ENCODE measurements around the gene PDE6H. TPM values are rescaled to one million over a fixed set of nuclear protein-coding genes. Genes with fewer than 3 reads are reported as not detected.

Gene PDE6H
- polyA plus RNA-seq, 1 of the 3 experiments (the other 2 are of a cell fraction) = not detected

DNA sequence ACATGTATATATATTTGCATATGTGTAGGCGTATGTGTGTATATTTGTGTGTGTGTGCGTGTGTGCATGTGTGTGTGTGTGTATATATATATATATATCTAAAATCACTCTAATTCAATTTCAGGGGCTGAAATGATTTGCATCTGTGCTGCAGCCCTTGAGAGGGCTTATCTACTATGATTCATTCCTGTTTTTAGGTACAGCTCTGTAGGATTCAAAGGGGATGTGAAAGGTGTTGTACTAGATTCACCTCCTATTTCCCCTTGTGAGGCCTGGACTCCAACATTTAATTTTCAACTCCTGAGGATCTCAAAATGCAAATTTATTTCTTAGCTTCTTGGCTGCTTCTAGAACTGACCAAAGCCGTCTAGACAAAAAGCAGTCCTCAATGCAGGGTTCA lies 45.6 kb upstream of the PDE6H start:
- no peak overlapping the region for H3K27ac ChIP-seq (ENCODE audit: low read depth in 2 of 2, low read length in 1 of 2)
- H3K27me3 ChIP-seq (ENCODE audit: insufficient read depth) = no peaks in the 10 kb centered on the region
- ChIA-PET POLR2A (no interaction called here), CTCF (no interaction called here)
- DNase-seq = no peak
- no peak for TF ChIP-seq MEF2A (IDR thresholded peaks at IDR 0.05; ENCODE audit: borderline replicate concordance, low read depth)
- TF ChIP-seq, protein P1, sequence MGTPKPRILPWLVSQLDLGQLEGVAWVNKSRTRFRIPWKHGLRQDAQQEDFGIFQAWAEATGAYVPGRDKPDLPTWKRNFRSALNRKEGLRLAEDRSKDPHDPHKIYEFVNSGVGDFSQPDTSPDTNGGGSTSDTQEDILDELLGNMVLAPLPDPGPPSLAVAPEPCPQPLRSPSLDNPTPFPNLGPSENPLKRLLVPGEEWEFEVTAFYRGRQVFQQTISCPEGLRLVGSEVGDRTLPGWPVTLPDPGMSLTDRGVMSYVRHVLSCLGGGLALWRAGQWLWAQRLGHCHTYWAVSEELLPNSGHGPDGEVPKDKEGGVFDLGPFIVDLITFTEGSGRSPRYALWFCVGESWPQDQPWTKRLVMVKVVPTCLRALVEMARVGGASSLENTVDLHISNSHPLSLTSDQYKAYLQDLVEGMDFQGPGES (IDR thresholded peaks at IDR 0.05; ENCODE audit: low read depth, low read length) = no peak
- no peak for TF ChIP-seq TCF12 (IDR thresholded peaks at IDR 0.05)
- no peak for TF ChIP-seq RCOR1 (IDR thresholded peaks at IDR 0.05; ENCODE audit: low read length)
- TF ChIP-seq EZH2phosphoT487 (IDR thresholded peaks at IDR 0.05; ENCODE audit: borderline replicate concordance, low read depth) = no peak
- no peak for TF ChIP-seq GABPA (IDR thresholded peaks at IDR 0.05; ENCODE audit: low read depth)
- no peak for TF ChIP-seq FOXJ3 (CRISPR knock-in tag; IDR thresholded peaks at IDR 0.05)
- TF ChIP-seq POLR2AphosphoS5 (IDR thresholded peaks at IDR 0.05; ENCODE audit: low read depth, low read length) = no peak
- no peak for TF ChIP-seq RFX5 (IDR thresholded peaks at IDR 0.05; ENCODE audit: low read length)
- TF ChIP-seq, protein P2, sequence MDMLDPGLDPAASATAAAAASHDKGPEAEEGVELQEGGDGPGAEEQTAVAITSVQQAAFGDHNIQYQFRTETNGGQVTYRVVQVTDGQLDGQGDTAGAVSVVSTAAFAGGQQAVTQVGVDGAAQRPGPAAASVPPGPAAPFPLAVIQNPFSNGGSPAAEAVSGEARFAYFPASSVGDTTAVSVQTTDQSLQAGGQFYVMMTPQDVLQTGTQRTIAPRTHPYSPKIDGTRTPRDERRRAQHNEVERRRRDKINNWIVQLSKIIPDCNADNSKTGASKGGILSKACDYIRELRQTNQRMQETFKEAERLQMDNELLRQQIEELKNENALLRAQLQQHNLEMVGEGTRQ (IDR thresholded peaks at IDR 0.05; ENCODE audit: borderline replicate concordance, low read depth, low read length) = no peak
- no peak for TF ChIP-seq FOSL2 (IDR thresholded peaks at IDR 0.05; ENCODE audit: borderline replicate concordance, low read depth)
- TF ChIP-seq SMC3 (IDR thresholded peaks at IDR 0.05; ENCODE audit: low read depth, low read length) = no peak
- TF ChIP-seq, protein P3, sequence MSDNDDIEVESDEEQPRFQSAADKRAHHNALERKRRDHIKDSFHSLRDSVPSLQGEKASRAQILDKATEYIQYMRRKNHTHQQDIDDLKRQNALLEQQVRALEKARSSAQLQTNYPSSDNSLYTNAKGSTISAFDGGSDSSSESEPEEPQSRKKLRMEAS (IDR thresholded peaks at IDR 0.05; ENCODE audit: low read depth) = no peak
- H3K4me3 ChIP-seq (ENCODE audit: low read depth in 2 of 2, low read length in 1 of 2) = no peak overlapping the region
- peaks cover 0 to 16% of the 10 kb centered on the region in 2 experiments; a peak in 2 of 4 replicates for H3K4me1 ChIP-seq (ENCODE audit: control insufficient read depth in 1 of 2, insufficient read depth in 2 of 2, low read depth in 1 of 2, low read length in 1 of 2)
- H3F3A ChIP-seq (replicated peaks; ENCODE audit: insufficient read depth) = peaks cover 15% of the 10 kb centered on the region
- H3K79me2 ChIP-seq (ENCODE audit: insufficient read depth) = no peaks in the 10 kb centered on the region
- H4K20me1 ChIP-seq (ENCODE audit: insufficient read depth) = no peaks in the 10 kb centered on the region
- no peak overlapping the region for H3K4me2 ChIP-seq
- no peaks in the 10 kb centered on the region for H3K9me2 ChIP-seq
- 90% methylated on average over 3 of the region's 3 CpGs for WGBS (ENCODE audit: low lambda C conversion rate)
- H3K36me3 ChIP-seq (replicated peaks in 1 of 2; ENCODE audit: control insufficient read depth in 1 of 2, insufficient read depth in 2 of 2, low read length in 1 of 2) = no peaks in the 10 kb centered on the region
- no peak overlapping the region for H3K9ac ChIP-seq
- H2AFZ ChIP-seq (ENCODE audit: low read depth) = no peak overlapping the region
- H3K9me3 ChIP-seq = no peaks in the 10 kb centered on the region

DNA sequence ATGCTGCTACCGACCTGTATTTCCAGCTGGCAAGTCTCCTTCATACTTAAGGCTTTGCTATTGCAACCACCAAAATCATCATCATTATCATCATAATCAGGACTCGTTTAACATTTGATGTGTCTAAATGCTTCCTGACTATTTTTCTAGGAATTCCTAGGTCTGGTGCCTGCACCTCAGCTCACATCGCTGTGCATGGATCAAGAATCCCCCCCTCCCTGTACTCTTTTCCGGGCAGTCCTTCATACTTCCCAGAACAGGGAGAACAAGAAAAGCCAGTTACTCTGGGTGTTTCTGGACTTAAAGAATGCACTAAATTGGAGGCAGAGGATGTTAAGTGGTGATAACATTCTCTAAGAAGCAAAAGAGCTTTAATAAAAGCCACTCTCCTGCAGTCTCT lies 43.9 kb upstream of the PDE6H start:
- no peaks in the 10 kb centered on the region for H3K9me2 ChIP-seq
- H3K4me2 ChIP-seq = peak overlapping the region; percentile 68
- no peaks in the 10 kb centered on the region for H3K9me3 ChIP-seq
- 21% methylated on average over 4 of the region's 4 CpGs for WGBS (ENCODE audit: low lambda C conversion rate)
- ChIA-PET CTCF (interaction anchor here (1.4 kb wide), 2 partner anchors 16 to 67 kb away, joined by 3 to 4 read pairs; no protein-coding TSS in a partner anchor), POLR2A (no interaction called here)
- H3K4me1 ChIP-seq (ENCODE audit: control insufficient read depth in 1 of 2, insufficient read depth in 2 of 2, low read depth in 1 of 2, low read length in 1 of 2) = peaks cover 0 to 16% of the 10 kb centered on the region in 2 experiments; a peak in 2 of 4 replicates
- peak overlapping the region; percentile 7 to 21; a peak in 3 of 4 replicates for H3K4me3 ChIP-seq (ENCODE audit: low read depth in 2 of 2, low read length in 1 of 2)
- peak overlapping the region; percentile 50 for H2AFZ ChIP-seq (ENCODE audit: low read depth)
- no peaks in the 10 kb centered on the region for H3K79me2 ChIP-seq (ENCODE audit: insufficient read depth)
- H3K9ac ChIP-seq = peak overlapping the region; percentile 20; the same call in 1 of the 2 replicates
- H3K36me3 ChIP-seq (replicated peaks in 1 of 2; ENCODE audit: control insufficient read depth in 1 of 2, insufficient read depth in 2 of 2, low read length in 1 of 2) = no peaks in the 10 kb centered on the region
- no peak for DNase-seq
- no peak for TF ChIP-seq GABPA (IDR thresholded peaks at IDR 0.05; ENCODE audit: low read depth)
- no peak for TF ChIP-seq EZH2phosphoT487 (IDR thresholded peaks at IDR 0.05; ENCODE audit: borderline replicate concordance, low read depth)
- no peak for TF ChIP-seq EP300 (IDR thresholded peaks at IDR 0.05; ENCODE audit: borderline replicate concordance in 1 of 2, low read depth in 1 of 2, low read length in 1 of 2)
- peak; percentile 31; the same call in 1 of the 2 replicates for TF ChIP-seq TCF12 (IDR thresholded peaks at IDR 0.05)
- no peak for TF ChIP-seq GATA2 (CRISPR knock-in tag; IDR thresholded peaks at IDR 0.05)
- TF ChIP-seq, protein P3 (IDR thresholded peaks at IDR 0.05; ENCODE audit: low read depth) = no peak
- no peaks in the 10 kb centered on the region for H3K27me3 ChIP-seq (ENCODE audit: insufficient read depth)
- H4K20me1 ChIP-seq (ENCODE audit: insufficient read depth) = no peaks in the 10 kb centered on the region
- peaks cover 15% of the 10 kb centered on the region for H3F3A ChIP-seq (replicated peaks; ENCODE audit: insufficient read depth)
- H3K27ac ChIP-seq (ENCODE audit: low read depth in 2 of 2, low read length in 1 of 2) = peak overlapping the region; percentile 63 to 84; a peak in 3 of 4 replicates

Data from SK-N-SH (cell line).